RPMI7951 (cell line): Measurements from ENCODE around the gene EXOC6. TPM values are rescaled to one million over a fixed set of nuclear protein-coding genes. Genes with fewer than 3 reads are reported as not detected.

Experiments used
- DNase-seq: peaks from one replicate; pipeline ENCODE4 v3.0.0-alpha.2; 2012; ENCODE audit warnings: low read depth
- total RNA-seq: library from RNA; depleted of rRNA; stranded (reverse); fragments of >200 nt; shearing (Covaris generic); gene quantifications from 2 replicates; pipeline ENCODE4 v1.2.3, GENCODE V29; 2014; rRNA removed

EXOC6 gene
- 3.1 and 5.2 TPM in 2 replicates for total RNA-seq

GRCh38 chr10:92848441-92849233 lies at the start of gene EXOC6:
TSS of gene EXOC6 (plus strand) at chr10:92848520. CDS start at chr10:92848534, 14 bp downstream.
- peak; percentile 71 for DNase-seq

- DNase-seq, result no peak
These were observed 48.8 kb upstream of the EXOC6 start for GRCh38 chr10:92799568-92799967.

GRCh38 chr10:92800134-92800733 lies 48.1 kb upstream of the EXOC6 start:
- no peak for DNase-seq

DNA sequence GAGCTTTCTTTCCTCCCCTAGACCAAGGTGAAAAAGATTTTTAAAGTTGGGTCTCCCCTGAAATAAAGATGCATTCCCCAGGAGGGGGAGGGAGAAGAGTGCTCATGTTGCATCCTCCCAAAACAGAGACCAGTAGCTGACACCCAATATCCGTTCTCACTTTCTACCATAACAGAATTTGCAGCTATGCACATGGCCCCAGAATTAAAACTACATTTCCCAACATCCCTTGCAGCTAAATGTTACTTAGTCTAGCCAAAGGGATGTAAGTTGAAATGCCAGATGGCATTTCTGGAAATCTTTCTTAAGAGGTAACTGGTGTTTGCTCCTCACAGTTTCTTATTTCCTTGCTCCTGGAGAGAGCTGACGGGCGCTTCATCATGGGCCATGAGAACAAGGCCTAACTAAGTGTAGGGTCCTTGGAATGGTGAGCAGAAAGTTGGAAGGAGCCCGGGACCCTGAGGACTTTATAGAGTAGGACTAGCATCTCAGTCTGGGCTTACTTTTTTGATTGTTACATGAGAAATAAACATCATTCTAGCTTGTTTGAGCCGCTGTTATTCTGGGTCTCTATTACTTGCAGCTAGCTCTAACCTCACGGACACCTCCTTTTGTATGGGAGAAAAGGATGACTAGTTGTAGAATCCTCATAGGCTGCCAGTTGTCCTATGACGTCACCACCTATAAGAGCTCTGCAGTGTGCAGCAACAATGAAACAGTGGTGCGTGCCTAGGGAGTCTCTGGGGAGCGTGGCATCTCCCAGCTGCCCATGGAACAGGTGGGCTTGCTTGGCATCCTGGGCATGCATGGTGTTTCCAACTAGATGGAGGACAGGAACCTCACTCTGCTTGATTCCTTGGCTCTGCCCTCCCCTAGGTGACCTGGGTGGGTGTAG lies 46.1 kb upstream of the EXOC6 start:
- no peak for DNase-seq

DNA sequence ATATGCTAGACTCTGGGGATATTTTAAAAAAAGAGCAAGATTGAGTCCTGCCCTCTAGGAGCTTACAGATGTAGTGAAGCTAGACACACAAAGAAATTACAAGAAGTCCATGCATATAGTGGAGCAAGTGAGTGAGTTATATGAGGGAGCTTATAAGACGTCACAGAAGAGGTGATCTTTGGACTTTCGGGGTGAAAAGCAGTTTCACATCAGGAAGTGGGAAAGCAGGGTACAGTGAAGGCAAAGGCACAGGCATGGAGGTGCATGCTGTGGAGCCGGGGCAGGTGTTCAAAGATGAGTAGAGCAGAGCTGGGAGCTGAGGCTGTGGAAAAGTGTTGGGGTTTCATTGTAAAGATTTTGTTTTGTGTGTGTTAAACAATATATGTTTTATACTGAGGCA lies 38.5 kb upstream of the EXOC6 start:
- no peak for DNase-seq

DNA sequence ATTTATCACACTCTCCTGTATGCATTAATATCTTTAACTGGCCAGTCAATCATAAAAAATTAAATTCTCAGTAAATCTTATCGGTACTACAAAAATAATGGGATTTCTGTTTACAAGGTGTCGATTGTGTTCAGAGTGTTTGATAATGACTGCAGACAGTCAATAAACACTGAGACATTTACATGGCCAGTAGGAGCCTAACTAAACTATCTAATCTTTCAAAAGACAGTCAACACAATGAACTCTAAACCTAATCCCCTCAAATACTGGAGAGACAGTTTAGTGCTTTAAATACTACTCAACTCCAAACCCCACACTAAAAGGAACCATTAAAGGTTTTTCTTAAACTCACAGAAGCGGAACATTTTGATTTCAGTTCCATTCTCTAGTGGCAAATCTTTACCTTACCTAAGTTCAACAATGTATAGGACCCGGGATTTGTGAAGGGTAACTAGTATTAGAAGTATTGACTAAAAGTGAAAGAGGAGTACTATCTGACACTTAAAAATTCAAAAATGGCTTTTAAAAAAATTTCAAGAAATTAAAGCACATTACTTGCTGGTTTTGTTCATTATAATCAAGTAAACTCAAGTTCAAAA lies 37.3 kb upstream of the EXOC6 start:
- DNase-seq, result no peak

DNA sequence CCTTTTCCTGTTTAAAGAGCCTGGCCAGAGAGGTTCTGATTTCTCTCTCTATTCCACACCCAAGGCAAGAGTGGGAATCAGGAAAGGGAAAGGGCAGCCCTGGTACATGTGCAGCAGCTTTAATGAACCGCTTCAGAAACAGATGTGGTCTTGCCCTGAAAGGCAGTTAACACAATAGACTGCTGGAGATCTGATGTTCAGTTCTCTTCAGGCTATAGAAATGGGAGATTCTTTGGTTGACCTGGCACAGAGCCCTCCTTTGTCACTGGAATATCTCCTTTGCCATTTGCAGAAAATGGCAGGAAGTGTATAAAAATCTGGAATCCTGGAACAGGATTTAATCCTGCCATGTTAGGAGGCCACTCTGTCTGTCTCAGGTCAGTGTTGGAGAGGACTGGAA lies 36.3 kb upstream of the EXOC6 start:
- peak; percentile 43 for DNase-seq

DNA sequence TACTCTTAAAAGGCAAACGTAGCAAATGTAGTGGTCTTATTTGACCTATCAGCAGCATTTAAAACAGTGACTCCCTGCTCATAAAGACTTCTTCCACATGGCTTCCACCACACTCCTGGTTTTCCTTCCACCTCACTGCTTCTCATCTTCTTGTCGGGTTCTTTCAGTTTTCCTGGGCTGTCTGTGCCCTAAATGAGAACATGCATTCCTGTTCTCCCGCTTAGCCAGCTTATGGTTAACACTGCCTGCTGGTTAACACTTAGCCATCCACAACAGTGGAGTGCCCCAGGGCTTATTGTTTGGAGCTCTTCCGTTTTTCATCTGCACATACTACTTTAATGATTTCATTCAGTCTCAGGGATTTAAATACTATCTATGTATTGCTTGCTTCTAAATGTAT lies 34.3 kb upstream of the EXOC6 start:
- peak; percentile 54 for DNase-seq

- DNase-seq, result no peak
These were observed 33.5 kb upstream of the EXOC6 start for GRCh38 chr10:92814790-92815189.

- peak; percentile 56 for DNase-seq
These were observed 32.2 kb upstream of the EXOC6 start for GRCh38 chr10:92816091-92816531.

GRCh38 chr10:92822060-92822634 lies 26.2 kb upstream of the EXOC6 start:
- peak; percentile 68 for DNase-seq

GRCh38 chr10:92822964-92823363 lies 25.4 kb upstream of the EXOC6 start:
- DNase-seq, result no peak

- DNase-seq, result no peak
These were observed 22.3 kb upstream of the EXOC6 start for GRCh38 chr10:92826061-92826460.

- DNase-seq, result no peak
These were observed 21.8 kb upstream of the EXOC6 start for GRCh38 chr10:92826504-92826903.

GRCh38 chr10:92829042-92829785 lies 19.1 kb upstream of the EXOC6 start:
- DNase-seq, result no peak

GRCh38 chr10:92829786-92830377 lies 18.4 kb upstream of the EXOC6 start:
- DNase-seq, result no peak

GRCh38 chr10:92830478-92831389 lies 17.6 kb upstream of the EXOC6 start:
- DNase-seq, result no peak

DNA sequence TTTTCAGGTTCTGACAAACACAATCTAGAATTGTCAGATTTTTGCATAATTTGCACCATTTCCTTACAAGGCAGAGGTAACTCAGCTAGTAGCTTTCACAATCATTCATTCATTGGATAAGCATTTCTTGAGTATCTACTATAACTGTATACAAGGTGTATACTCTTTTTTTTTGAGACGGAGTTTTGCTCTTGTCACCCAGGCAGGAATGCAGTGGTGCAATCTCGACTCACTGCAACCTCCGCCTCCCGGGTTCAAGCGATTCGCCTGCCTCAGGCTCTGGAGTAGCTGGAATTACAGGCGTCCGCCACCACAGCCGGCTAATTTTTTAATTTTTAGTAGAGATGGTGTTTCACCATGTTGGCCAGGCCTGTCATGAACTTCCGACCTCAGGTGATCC lies 16.2 kb upstream of the EXOC6 start:
- DNase-seq, result no peak

GRCh38 chr10:92832998-92833650 lies 15.2 kb upstream of the EXOC6 start:
- DNase-seq, result no peak
